HT1080 (cell line): Measurements from ENCODE around the gene DYRK1A. TPM values are rescaled to one million over a fixed set of nuclear protein-coding genes. Genes with fewer than 3 reads are reported as not detected.
"Not testable (repeated sequence)": the region's sequence is repeated elsewhere in the genome, so short reads cannot be mapped to it uniquely, and the experiment has no call there.

Experiments
- DNase-seq: peaks from one replicate; pipeline ENCODE4 v3.0.0-alpha.2; 2015; ENCODE audit warnings: low read depth
- total RNA-seq: library from RNA; depleted of rRNA; stranded (reverse); fragments of >200 nt; shearing (Covaris generic); gene quantifications from 2 replicates; pipeline ENCODE4 v1.2.3, GENCODE V29; 2014

The DYRK1A gene
- total RNA-seq, 1 experiment from 2014 or later, result 31.5 TPM

DNA sequence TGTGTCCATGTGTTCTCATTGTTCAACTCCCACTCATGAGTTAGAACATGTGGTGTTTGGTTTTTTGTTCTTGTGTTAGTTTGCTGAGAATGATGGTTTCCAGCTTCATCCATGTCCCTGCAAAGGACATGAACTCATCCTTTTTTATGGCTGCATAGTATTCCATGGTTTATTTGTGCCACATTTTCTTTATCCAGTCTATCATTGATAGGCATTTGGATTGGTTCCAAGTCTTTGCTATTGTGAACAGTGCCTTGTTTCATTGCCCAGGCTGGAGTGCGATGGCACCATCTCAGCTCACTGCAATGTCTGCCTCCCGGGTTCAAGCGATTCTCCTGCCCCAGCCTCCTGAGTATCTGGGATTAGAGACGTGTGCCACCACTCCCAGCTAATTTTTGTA is 183.2 kb downstream of the DYRK1A start:
- not testable (repeated sequence) for DNase-seq

DNA sequence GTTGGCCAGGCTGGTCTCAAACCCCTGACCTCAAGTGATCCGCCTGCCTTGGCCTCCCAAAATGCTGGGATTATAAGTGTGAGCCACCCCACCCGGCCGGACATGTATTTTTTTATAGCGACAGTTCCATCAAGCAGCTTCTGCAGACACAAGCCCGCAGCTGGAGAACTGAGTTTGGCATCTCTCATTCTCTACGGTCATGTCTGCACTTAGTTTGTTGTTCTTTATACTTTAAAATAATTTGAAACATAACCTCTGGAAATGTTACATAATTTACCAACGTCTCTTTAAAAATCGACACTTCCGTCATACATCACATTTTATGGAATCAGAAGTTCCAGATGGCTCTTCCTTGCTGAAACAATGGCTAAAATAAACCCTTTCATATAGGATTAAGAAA is 183.6 kb downstream of the DYRK1A start:
- no peak for DNase-seq

DNA sequence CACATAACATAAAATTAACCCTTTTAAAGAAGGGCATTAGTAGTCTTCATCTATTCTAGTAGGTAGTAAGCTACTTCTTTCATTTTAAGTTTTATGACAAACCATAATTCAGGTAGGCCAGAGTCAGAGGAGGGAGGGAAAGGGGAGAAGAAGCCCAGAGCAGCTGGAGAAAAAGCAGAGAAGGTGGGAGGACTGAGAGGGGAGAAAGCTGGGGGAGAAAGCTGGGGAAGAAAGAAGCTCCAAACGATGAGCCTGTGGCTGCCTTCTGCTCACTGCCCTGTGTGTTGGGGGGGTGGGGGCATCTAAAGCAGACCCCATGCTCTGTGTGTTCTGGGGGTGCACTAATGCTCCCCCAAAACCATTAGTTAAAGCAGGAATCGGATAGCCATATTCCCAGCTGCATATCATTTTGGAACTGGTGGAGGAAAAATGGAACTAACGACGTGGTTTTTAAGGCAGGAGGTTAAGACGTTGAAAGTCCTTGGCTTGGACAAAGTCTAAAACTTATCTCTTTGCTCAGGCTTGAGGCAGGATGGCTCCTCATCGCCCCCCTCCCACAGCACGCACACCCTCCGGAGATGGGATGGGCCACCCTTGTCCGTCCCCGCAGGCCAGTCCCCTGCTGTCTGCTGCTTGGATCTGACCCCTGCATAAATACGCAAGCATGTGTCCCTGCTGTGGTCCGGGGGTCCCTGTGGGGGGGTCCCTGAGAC is 184.2 kb downstream of the DYRK1A start:
- no peak for DNase-seq

DNA sequence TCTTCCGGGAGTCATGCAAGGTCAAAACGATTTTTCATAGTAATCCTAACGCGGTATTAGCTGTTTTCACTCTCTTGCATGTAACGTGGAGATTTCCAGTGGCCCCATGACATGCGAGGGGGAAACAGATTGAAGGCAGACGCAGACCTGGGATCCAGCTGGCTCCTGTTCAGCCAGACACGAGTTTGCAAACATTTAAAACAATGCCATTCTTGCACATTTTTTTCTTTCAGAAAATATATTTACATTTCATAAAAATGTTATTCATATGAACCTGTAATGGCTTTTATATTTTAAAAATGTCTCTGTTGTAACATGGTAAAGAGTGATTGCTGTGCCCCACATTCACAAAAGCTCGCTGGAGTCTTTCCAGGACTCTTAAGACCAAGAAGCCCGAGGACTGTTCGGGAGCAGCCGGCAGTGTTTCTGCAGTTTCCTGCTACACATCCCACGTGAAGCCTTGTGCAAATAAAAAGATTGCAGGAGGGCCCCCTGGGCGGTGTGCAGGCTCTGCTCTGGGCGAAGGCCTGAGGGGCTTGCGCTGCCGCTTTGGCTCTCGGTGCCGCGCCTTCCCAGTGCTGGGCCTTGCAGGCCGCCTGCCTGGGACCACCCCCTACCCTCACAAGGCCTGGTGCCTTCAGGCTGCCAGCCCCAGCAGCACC is 184.9 kb downstream of the DYRK1A start:
- DNase-seq, result no peak

DNA sequence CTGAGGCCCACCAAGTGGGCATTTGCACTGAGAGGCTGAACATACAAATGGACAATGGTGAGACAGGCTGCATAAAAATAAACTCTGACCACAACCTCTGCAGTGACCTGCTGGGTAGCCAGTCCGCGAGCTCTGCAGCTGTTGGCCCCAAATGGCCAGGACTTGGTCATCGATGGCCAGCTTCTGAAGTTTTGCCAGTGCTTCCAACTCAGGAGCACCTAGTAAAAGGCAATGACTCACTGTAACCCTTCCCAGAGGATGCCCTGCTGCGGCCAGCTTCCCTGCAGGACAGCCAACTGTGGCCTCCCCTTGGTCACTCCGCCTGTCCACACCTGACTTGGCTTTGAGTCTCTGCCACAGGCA is 185.4 kb downstream of the DYRK1A start:
- DNase-seq, result no peak

DNA sequence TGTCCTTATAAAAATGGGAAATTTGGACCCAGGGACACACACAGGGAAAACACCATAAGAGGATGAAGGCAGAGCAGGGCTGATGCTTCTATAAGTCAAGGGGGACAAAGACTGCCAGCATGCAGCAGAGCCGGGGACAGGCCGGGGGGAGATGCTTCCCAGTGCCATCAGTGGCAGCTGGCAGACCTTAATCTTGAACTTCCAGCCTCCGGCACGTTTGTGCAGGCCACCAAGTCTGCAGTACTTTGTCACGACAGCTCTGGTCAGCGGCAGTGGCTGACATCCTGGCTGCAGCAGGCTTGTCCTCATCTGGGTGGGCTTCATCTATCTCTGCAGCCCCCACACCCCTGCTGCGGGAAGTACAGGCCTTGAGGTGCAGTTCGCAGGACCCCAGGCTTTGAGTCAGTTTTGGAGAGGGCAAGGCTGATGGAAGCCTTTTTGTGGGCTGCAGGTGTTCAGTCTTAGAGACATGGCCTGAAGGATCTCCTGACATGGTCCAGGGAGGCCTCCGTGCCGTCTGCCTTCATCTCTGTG is 186.0 kb downstream of the DYRK1A start:
- DNase-seq, result no peak

DNA sequence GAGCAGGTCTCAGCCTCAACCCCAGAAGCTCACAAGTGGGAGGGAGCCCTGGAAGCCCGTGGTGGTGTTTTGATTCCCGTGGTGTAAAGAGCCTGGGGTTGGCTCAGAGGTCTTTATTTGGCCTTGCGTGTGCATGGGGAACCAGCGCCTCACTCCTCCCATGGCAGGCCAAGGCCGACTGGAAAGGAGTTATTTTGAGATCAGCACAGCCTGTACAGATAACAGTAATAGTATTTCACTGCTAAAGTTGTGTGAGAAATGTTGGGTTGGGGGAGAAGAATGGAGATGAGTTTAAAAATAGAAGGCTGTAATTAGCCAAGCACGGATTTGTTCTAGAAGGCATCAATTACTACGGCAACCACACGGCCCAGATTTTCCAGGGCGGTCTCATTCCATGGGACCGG is 186.5 kb downstream of the DYRK1A start:
- DNase-seq, result no peak

DNA sequence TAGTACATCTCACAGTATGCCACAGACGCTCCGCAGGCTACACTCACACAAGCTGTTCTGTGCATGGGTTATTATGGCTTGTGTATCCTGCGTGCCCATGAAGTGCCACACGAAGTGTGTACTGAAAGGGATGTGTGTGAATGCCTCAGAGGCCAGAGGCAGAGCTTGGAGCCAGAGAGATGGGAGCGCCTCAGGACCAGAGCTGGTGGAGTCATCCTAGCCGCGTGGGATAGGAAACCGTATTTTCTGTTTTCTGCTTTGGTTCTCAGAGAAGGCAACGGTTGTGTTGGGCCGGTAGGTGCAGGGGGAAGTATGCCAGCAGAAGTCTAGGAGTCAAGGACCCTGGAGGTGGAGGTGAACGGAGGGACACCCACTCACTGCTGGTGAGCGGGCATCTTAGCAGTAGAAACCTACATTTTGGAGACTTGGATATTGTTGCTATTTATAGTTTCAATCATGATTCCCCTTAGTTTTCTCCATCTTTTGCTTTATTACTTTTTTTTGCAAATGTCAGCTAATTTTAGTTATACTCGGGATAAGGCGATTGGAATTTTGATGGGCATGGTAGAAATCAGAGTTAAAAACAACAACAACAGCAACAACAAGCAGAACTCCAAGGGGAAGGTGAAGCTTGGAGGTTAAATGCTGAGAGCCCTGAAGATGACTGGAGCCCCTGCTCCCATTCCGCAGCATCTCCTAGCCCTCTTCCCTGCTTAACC is 188.2 kb downstream of the DYRK1A start:
- DNase-seq, result no peak

DNA sequence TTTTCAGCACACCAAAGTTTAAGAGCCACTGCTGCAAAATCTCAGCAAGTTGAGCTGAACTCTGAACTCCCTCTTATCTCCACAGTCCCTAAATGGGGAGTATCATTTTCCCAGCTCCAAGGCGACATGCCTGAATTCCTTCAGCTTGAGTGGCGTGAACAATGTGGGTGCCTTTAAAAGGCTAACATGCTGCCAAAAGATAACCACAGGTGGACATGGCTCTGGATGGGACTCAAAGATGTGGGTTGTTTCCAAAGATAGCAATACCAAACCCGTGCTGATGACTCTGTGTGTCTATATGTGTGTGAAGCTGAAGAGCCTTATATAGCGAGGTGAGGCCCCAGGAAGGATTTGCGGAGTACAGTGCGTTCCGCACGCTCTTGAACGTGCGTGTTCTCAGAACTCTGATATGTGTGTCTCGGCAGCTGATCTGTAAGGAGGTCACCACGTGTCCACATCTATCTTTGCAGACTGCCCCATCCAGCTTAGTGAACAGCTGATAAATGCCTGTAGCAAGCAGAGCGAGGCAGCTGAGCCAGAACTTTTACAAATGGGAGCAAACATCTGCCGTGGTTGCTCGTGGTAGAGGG is 189.2 kb downstream of the DYRK1A start:
- no peak for DNase-seq

DNA sequence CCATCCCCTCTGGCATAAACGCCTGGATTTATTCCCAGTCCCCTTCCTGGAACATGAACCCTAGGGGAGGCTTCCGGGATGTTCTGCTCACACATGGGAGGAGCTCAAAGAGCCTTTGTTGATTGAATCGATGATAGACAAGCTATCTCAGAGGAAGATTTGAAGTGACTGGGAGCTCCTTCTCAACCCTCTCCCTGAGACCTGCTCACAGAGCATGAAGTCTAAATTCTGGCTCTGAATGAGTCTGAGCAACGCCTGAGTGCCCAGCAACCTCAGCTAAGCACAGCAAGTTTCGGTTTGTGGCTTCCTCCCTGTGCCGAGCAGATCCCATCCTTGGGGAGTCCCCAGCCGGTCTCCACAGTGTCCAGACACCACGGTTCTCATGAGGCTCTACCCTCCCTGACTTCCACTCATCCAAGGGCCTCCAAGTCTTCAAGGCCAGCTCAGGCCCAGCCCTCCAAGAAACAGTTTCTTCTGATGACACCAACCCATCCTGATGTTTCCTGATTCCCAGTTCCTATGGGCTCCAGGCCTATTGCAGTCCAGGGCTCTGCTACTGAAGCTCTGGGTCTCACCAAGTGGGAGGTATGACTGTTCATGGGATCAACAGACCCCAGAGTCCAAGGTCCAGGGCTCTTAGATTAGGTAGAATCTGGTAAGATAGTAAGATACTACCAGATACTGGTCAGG is 190.8 kb downstream of the DYRK1A start:
- peak; percentile 10 for DNase-seq

DNA sequence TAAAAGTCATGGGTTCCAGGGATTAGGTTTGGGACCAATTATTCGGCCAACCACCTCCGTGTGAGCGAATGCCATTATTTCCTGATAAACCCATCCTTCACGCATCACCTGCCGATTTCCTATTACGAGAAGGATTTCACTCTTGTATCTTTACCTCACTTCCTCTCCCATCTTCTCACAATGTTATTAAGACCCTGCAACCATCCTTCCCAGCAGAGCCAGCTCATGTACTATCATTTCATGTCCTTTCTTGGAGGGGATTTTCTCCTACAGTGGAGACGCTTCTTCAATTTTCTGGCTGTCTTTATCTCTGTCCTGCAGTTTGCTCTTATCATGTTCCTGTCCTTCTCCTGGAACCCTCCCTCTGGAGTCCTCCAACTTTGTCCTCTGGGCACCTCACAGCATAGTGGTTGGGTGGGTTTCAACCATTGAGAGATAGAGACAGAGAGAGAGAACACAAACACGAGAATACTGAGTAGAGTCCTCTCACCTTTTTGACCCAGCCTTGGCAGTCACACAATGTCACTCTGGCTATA is 192.2 kb downstream of the DYRK1A start:
- DNase-seq, result no peak

DNA sequence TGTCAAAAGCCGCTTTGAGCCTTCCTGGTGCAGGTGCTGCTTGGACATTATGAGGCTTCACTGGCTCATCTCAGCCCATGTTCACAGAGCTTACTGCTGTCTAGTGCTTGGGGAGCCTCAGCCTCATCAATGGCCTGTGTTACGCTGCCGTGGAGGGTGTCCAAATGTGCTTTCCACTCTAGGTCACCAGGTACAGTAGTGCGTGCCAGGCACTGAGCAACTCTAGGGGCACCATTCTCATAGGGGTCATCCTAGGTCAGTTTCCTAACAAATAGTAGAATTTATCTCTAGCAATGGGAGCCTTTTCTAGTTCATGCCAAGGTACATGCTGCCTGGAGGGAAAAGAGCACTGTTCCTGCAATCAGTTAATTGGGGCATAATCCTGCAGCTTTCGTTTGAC is 193.8 kb downstream of the DYRK1A start:
- DNase-seq, result no peak

DNA sequence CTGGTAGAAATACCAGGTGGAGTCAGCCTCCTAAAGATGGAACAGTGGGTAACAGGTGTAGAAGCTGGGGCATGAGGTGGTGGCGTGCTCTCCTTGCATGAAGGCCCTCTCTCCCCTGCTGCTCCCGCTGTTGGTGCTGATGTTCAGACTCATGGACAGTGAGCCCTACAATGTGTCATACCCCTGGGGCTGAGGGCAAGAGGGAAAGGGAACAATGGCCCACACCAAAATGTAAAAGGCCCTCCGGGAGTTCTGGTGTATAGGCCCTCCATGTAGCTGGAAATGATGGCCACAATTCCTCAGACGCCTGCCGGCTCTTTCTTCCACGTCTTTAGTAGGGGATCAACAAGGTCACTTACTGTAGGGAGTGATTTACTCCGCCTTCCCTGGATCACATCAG is 194.9 kb downstream of the DYRK1A start:
- DNase-seq, result no peak

DNA sequence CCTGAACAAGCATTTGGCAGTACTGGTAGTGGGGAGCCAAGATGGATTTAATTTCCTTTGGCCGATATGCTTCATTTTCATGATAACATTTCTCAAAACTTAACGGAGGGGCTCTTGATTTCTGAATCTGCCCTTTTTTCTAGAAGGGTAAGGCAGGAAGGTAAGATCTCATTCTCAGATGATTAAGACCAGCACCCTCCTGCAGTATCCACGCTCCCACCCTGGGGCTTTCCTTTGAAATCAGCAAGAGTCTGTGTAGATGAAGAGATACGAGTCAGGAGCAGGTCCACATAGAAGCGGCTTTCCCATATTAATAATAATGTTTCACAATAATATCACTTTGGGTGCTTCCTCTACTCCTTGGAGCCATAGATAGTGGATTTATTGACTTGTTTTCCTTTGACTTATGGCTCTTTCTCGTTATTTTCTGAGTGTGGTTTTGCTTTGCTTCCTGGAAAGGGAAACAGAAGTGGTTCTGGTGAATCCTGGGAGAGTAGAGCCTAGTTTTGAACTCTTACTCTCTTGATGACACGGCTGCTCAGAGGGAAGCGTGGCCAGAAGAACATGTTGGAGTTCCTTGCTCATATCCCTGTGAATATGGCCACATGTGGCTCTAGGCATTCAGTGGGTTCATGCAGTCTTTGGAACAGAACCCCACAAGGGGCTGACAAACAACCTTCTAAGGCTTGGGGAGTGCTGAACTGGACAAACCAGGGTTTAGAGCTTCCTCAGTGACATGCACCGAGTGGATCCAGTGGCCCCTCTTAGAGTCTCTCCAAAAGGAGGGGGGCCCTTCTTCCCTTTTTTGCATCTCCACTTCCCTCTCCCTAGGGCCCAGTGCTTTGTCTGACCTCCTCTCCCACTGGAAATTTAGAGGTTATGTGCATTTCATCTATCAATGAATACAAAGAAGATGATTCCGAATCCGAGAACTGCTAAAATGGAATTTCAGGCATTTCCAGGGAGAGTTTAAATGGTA is 195.7 kb downstream of the DYRK1A start:
- no peak for DNase-seq

DNA sequence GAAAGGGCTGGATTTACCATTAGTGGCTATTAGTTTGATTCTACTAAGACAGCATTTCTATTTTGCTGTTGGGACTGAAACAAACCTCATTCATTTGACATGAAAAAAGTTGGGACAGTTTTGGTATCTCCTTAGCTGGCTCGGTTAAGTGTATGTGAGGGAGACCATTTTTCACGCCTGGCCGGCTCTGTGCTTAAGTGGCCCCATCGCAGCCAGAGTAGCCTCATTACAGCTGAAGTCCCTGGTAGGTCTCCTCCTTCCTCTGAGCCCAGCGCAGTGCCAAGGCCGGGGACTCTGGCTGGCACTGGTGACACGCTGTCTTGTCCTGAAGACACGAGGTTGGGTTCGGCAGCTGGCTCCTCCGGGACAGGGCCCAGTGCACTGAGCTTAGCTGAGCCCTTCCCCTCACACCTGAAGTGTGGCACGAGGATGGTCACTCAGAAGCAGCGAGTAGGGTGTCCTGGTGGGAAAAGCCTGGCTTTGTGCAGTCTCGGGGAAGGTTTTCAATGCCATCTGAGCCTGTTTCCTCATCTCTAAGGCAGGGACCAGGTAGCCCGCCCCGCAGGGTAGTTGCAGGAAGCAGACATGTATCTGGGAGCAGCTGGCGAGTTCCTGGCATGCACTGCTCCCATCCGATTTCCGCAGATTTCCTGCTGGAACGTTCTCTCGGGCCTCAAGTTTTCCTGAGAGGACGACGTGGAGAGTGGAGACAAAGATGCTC is 196.5 kb downstream of the DYRK1A start:
- no peak for DNase-seq

DNA sequence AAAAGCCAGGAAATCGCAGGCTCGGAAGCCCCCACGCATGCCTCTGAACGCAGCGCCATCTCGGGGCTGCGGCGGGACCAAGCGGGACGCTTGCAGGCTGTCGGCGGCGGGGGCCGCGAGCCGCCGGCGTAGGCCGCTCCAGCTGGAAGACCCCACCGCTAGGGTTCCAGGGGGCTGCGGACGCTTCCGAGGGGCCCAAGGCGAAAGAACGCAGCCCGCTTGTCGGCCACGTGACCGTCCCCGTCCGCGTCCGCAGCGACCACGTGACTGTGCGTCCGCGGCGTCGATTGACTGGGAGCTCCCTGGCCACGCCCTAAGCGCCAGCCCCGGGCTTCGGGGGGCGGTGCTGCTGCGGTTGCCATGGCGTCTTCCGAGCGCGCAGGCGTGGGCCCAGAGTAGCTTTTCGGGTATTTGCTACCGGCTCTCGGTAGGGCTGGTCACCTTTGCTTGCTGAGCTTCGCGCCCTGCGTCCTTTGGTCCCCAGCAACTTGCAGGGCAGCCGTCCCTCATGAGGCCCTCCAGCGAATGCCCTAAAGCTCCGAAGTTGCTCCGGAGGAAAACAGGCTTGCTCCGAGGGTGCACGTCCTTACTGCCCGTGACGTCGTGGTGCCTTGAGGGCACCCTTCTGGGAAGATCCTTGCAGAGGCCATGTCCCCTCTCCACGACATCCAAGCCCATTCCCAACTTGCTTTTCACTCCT is 197.2 kb downstream of the DYRK1A start:
- DNase-seq, result peak; percentile 94

DNA sequence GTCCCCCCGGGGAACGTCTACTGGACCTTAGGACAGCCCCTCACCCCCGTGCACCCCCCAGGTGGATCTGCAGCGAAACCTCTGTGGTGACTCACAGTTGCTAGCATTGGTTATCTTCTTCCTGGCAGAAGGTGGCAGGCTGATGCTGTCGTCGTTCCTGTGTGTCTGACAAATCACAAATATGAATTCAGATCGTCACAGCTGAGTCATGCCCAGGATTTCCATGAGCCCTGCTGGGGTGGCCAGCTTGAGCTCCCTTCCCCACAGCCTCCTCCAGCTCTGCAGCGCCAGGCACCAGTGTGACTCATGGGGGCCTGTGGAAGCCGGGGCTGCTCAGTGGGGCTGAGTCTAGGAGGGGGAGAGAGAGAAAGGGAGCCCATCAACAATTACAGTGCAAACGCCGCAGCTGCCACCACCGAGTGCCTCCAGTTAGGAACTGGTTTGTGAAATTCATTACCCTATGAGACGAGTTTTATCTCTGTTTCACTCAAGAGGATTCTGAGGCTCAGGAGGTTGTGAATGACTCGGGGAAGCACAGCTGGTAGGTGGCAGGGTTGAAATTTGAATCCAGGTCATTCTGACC is 197.9 kb downstream of the DYRK1A start:
- DNase-seq, result peak; percentile 100

DNA sequence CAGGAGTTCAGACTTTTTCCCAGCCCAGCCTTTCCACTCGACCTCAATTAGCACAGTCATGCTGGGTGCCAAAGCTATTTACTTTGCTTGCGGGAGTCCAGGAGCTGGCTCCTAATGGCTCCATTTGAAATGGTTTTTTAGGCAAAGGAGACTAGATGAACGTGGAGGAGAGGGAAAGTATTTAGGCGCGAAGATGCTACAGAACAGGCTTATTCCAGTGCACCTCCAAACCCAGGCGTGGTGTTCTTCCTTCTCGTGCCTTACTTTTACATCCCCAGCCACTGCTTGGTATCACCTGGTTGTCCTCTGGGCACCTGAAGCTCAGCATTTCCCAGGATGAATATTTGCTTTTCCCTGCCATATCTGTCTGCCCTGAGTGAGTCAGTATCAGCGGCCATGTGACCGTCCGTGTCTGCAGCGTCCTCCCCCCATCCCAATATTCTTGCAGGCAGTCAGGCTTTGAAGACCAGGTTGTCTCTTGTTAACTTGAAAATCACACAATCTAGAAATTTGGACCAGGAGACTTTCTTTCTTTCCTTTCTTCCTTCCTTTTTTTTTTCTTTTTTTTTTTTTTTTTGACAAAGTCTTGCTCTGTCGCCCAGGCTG is 198.5 kb downstream of the DYRK1A start:
- peak; percentile 59 for DNase-seq
